ENCODE data around the gene FCGR2B.

Gene FCGR2B

DNA sequence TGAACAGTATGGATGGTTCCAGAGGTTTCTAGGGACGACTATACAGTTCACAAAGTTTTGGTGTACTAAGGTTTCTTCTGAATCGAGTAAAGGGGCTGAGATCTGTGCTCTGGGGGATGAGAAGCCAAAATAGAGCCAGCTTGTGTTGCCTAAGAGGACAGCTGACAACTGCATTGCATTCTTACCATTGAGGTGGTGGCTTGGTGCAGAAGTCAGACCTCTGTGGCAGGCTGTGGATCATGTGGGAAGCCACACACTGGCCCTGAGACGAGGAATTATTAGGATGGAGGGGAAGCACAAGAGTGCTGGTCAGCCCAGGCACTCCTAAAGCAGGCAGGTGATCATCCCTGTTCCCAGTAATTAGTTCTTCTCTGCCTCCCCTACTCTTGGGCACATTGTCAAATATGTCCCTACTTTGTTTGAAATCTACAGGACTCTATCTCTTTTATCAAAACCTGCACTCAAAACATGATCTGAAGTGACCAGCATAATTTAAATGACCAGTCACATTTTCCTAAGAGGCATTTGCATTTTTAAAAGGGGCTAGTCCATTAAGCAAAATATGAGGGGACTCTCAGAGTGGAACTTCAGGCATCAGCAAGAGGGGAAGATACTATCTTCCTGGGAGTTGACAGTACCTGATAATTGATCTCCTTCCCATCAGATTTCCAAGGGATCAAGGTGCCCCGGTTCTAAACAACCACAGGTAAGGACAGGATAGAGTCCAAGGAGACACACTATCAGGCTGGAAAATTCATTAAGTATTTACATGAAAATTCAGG lies 58.2 kb downstream of the FCGR2B start, which contains the start of gene FCRLB:
Gene FCRLB (plus strand): TSS at position 589 of the 782 bp plus-strand sequence. CDS start 1,129 bp downstream, outside the sequence.
- H2BK12ac ChIP-seq (ENCODE audit: low read length): no peak within 1 kb of the TSS
- no peak within 1 kb of the TSS for H2AK5ac ChIP-seq (ENCODE audit: low read depth, low read length)
- H2BK120ac ChIP-seq (ENCODE audit: low read depth, low read length): no peak within 1 kb of the TSS
- peaks cover 3 to 4% of the 10 kb centered on the region in 2 donors for H3K4me1 ChIP-seq (ENCODE audit: control insufficient read depth in 2 of 2, insufficient read depth in 1 of 2, low read depth in 1 of 2, low read length in 2 of 2)
- H2BK15ac ChIP-seq (ENCODE audit: low read length): no peak within 1 kb of the TSS
- H3K36me3 ChIP-seq (replicated peaks in 1 of 2; ENCODE audit: control insufficient read depth in 2 of 2, insufficient read depth in 2 of 2, low read length in 2 of 2): no peaks in the 10 kb centered on the region
- no peak within 1 kb of the TSS for H3K4me3 ChIP-seq (ENCODE audit: low read length in 2 of 2)
- H3K9ac ChIP-seq (ENCODE audit: low read depth, low read length, poor library complexity): no peak within 1 kb of the TSS
- peaks cover 0 to 53% (median 18%) of the 10 kb centered on the region in 3 experiments for H3K27me3 ChIP-seq (ENCODE audit: control insufficient read depth in 3 of 3, insufficient read depth in 3 of 3, low read depth in 1 of 3, low read length in 3 of 3)
- H3K9me3 ChIP-seq (replicated peaks in 1 of 2; ENCODE audit: control insufficient read depth in 2 of 2, insufficient read depth in 1 of 2, low read depth in 1 of 2, low read length in 2 of 2): no peaks in the 10 kb centered on the region
- WGBS, 2 donors (ENCODE audit: extremely low coverage in 2 of 2, insufficient read length in 2 of 2, insufficient replicate concordance in 1 of 2): no CpG with 5 or more reads among the region's 4 CpGs
- no peak within 1 kb of the TSS for H4K91ac ChIP-seq (ENCODE audit: low read depth, low read length, poor library complexity)
- no peak within 1 kb of the TSS for H3K27ac ChIP-seq (replicated peaks; ENCODE audit: low read length)
- no peak within 1 kb of the TSS for H3K14ac ChIP-seq (ENCODE audit: low read length)
- no peak within 1 kb of the TSS for H4K8ac ChIP-seq (ENCODE audit: low read depth, low read length)
- no peaks in the 10 kb centered on the region for H3K79me1 ChIP-seq (ENCODE audit: low read depth, low read length)
- no peak within 1 kb of the TSS for H2AFZ ChIP-seq (ENCODE audit: low read length)
- no peak for DNase-seq (ENCODE audit: low spot score)
- no peak within 1 kb of the TSS for H2BK5ac ChIP-seq (ENCODE audit: low read length)
- H3K18ac ChIP-seq (ENCODE audit: low read length): no peak within 1 kb of the TSS
- no peak within 1 kb of the TSS for H3K4ac ChIP-seq (ENCODE audit: low read length)
- H3K23ac ChIP-seq (ENCODE audit: low read depth, low read length, poor library complexity): peak within 1 kb of the TSS; percentile 22
- H3K4me2 ChIP-seq (ENCODE audit: insufficient read depth, low read length, poor library complexity, severe bottlenecking): no peak within 1 kb of the TSS

DNA sequence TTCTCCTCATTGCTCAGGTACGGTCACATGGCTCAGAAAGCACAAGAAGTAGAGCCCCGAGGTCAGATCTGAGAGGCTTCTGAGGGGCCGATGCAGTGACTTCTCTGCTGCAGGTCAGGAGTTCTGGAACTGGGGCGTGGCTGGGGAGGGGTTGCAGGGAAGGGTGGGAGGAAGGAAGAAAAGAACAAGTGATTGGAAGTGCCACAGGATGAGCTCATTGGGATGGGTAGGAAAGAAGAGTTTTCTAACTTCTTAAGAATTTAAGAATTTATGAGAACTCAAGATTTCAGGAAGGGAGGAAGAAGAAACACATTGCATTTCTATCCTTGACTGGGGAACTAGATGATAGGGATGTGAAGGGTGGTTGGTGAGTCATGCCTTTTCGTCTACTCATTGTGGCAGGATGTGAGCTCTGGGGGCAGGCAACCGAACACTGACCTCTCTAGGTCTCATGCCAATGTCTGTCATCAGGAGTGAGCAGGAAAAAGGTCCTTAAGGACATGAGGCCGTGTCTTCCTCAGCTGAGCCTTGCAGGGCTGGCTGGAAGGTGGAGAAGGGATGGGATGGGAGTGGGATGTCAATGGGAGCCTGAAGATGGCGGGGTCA lies 58.9 kb downstream of the FCGR2B start:
- Histone ChIP-seq H3K4me1 (ENCODE audit: control insufficient read depth in 2 of 2, insufficient read depth in 1 of 2, low read depth in 1 of 2, low read length in 2 of 2) (peaks cover 3 to 4% of the 10 kb centered on the region in 2 donors), H2AFZ (ENCODE audit: low read length) (no peak overlapping the region), H2BK12ac (ENCODE audit: low read length) (no peak overlapping the region), H3K14ac (ENCODE audit: low read length) (no peak overlapping the region), H3K36me3 (replicated peaks in 1 of 2; ENCODE audit: control insufficient read depth in 2 of 2, insufficient read depth in 2 of 2, low read length in 2 of 2) (no peaks in the 10 kb centered on the region), H3K79me1 (ENCODE audit: low read depth, low read length) (no peaks in the 10 kb centered on the region), H2BK5ac (ENCODE audit: low read length) (no peak overlapping the region), H3K9ac (ENCODE audit: low read depth, low read length, poor library complexity) (no peak overlapping the region), H3K27me3 (ENCODE audit: control insufficient read depth in 3 of 3, insufficient read depth in 3 of 3, low read depth in 1 of 3, low read length in 3 of 3) (peaks cover 0 to 51% (median 18%) of the 10 kb centered on the region in 3 experiments), H3K9me3 (replicated peaks in 1 of 2; ENCODE audit: control insufficient read depth in 2 of 2, insufficient read depth in 1 of 2, low read depth in 1 of 2, low read length in 2 of 2) (no peaks in the 10 kb centered on the region), H3K4me2 (ENCODE audit: insufficient read depth, low read length, poor library complexity, severe bottlenecking) (no peak overlapping the region), H3K18ac (ENCODE audit: low read length) (no peak overlapping the region), H3K23ac (ENCODE audit: low read depth, low read length, poor library complexity) (peak overlapping the region; percentile 22), H4K8ac (ENCODE audit: low read depth, low read length) (no peak overlapping the region), H3K4me3 (ENCODE audit: low read length in 2 of 2) (no peak overlapping the region), H2BK15ac (ENCODE audit: low read length) (no peak overlapping the region), H3K4ac (ENCODE audit: low read length) (no peak overlapping the region), H3K27ac (replicated peaks; ENCODE audit: low read length) (no peak overlapping the region), H2BK120ac (ENCODE audit: low read depth, low read length) (no peak overlapping the region), H2AK5ac (ENCODE audit: low read depth, low read length) (no peak overlapping the region), H4K91ac (ENCODE audit: low read depth, low read length, poor library complexity) (no peak overlapping the region)
- DNase-seq (ENCODE audit: low spot score): no peak
- no CpG with 5 or more reads among the region's 8 CpGs for WGBS, 2 donors (ENCODE audit: extremely low coverage in 2 of 2, insufficient read length in 2 of 2, insufficient replicate concordance in 1 of 2)

DNA sequence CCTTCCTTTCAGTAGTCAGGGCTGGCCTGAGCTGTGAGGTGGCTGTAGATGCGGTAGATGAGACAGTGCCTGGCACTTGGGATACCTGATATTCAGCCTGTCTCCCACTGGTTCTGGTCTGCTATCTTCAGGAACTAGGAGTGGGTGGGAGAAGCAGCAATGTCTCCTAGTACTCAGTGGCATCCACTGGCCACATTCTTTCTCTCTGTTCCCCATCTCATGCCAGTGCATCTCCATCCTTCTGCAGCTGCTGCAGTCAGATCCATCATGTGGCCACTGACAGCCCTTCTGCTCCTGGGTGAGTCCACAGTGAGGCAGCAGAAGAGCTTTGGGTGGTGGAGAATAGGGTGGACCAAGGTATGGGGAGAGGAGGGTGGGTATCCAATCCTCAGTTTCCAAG lies 59.5 kb downstream of the FCGR2B start:
- H4K91ac ChIP-seq (ENCODE audit: low read depth, low read length, poor library complexity): no peak overlapping the region
- no peak overlapping the region for H3K4me2 ChIP-seq (ENCODE audit: insufficient read depth, low read length, poor library complexity, severe bottlenecking)
- no peak overlapping the region for H3K27ac ChIP-seq (replicated peaks; ENCODE audit: low read length)
- H2BK15ac ChIP-seq (ENCODE audit: low read length): no peak overlapping the region
- no peak overlapping the region for H3K4me3 ChIP-seq (ENCODE audit: low read length in 2 of 2)
- no CpG with 5 or more reads among the region's 1 CpG for WGBS, 2 donors (ENCODE audit: extremely low coverage in 2 of 2, insufficient read length in 2 of 2, insufficient replicate concordance in 1 of 2)
- H3K79me1 ChIP-seq (ENCODE audit: low read depth, low read length): no peaks in the 10 kb centered on the region
- no peak overlapping the region for H3K9ac ChIP-seq (ENCODE audit: low read depth, low read length, poor library complexity)
- no peak overlapping the region for H2AFZ ChIP-seq (ENCODE audit: low read length)
- no peak overlapping the region for H2BK5ac ChIP-seq (ENCODE audit: low read length)
- no peak overlapping the region for H2BK120ac ChIP-seq (ENCODE audit: low read depth, low read length)
- no peak overlapping the region for H3K18ac ChIP-seq (ENCODE audit: low read length)
- H3K27me3 ChIP-seq (ENCODE audit: control insufficient read depth in 3 of 3, insufficient read depth in 3 of 3, low read depth in 1 of 3, low read length in 3 of 3): peaks cover 0 to 46% (median 18%) of the 10 kb centered on the region in 3 experiments
- peaks cover 3 to 4% of the 10 kb centered on the region in 2 donors for H3K4me1 ChIP-seq (ENCODE audit: control insufficient read depth in 2 of 2, insufficient read depth in 1 of 2, low read depth in 1 of 2, low read length in 2 of 2)
- no peaks in the 10 kb centered on the region for H3K9me3 ChIP-seq (replicated peaks in 1 of 2; ENCODE audit: control insufficient read depth in 2 of 2, insufficient read depth in 1 of 2, low read depth in 1 of 2, low read length in 2 of 2)
- H2AK5ac ChIP-seq (ENCODE audit: low read depth, low read length): no peak overlapping the region
- no peaks in the 10 kb centered on the region for H3K36me3 ChIP-seq (replicated peaks in 1 of 2; ENCODE audit: control insufficient read depth in 2 of 2, insufficient read depth in 2 of 2, low read length in 2 of 2)
- no peak overlapping the region for H2BK12ac ChIP-seq (ENCODE audit: low read length)
- H3K23ac ChIP-seq (ENCODE audit: low read depth, low read length, poor library complexity): no peak overlapping the region
- no peak overlapping the region for H3K14ac ChIP-seq (ENCODE audit: low read length)
- no peak overlapping the region for H4K8ac ChIP-seq (ENCODE audit: low read depth, low read length)
- no peak for DNase-seq (ENCODE audit: low spot score)
- H3K4ac ChIP-seq (ENCODE audit: low read length): no peak overlapping the region

DNA sequence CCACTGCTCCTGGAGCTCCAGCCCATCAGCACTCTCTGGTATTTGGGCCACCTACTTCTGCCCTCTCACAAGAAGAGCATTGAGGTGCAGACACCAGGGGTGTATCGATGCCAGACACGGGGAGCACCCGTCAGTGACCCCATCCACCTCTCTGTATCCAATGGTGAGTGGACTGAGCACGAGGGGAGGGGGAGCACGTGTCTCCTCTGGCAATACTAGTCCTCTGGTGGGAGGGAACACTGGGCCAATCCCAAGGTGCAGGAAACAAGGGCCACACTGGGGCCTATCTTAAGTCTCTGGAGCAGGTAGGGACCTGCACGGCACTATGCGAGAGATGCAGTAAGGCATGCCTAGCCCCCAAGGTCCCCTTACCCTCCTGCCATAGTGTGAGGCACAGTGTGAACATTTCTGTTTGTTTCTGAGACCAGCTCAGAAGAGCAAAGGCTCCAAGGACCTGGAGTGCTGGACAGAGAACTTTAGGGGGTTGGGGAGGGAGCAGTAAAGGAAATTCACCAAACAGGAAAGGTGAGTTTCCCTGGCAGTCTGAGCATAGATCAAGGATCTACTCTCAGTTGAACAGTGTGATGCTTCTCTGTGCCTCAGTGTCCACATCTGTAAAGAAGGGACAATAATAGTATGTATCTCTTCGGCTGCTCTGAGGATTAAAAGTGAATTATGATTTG lies 60.7 kb downstream of the FCGR2B start:
- H3K23ac ChIP-seq (ENCODE audit: low read depth, low read length, poor library complexity): no peak overlapping the region
- peaks cover 0 to 46% (median 18%) of the 10 kb centered on the region in 3 experiments for H3K27me3 ChIP-seq (ENCODE audit: control insufficient read depth in 3 of 3, insufficient read depth in 3 of 3, low read depth in 1 of 3, low read length in 3 of 3)
- H3K27ac ChIP-seq (replicated peaks; ENCODE audit: low read length): no peak overlapping the region
- H2BK120ac ChIP-seq (ENCODE audit: low read depth, low read length): no peak overlapping the region
- H3K9ac ChIP-seq (ENCODE audit: low read depth, low read length, poor library complexity): no peak overlapping the region
- no peak overlapping the region for H3K4ac ChIP-seq (ENCODE audit: low read length)
- no peak overlapping the region for H2AK5ac ChIP-seq (ENCODE audit: low read depth, low read length)
- no peak for DNase-seq (ENCODE audit: low spot score)
- no peak overlapping the region for H2BK15ac ChIP-seq (ENCODE audit: low read length)
- no peaks in the 10 kb centered on the region for H3K36me3 ChIP-seq (replicated peaks in 1 of 2; ENCODE audit: control insufficient read depth in 2 of 2, insufficient read depth in 2 of 2, low read length in 2 of 2)
- H3K9me3 ChIP-seq (replicated peaks in 1 of 2; ENCODE audit: control insufficient read depth in 2 of 2, insufficient read depth in 1 of 2, low read depth in 1 of 2, low read length in 2 of 2): no peaks in the 10 kb centered on the region
- peaks cover 3 to 4% of the 10 kb centered on the region in 2 donors for H3K4me1 ChIP-seq (ENCODE audit: control insufficient read depth in 2 of 2, insufficient read depth in 1 of 2, low read depth in 1 of 2, low read length in 2 of 2)
- H3K4me2 ChIP-seq (ENCODE audit: insufficient read depth, low read length, poor library complexity, severe bottlenecking): no peak overlapping the region
- H4K8ac ChIP-seq (ENCODE audit: low read depth, low read length): no peak overlapping the region
- H2AFZ ChIP-seq (ENCODE audit: low read length): no peak overlapping the region
- WGBS, 2 donors (ENCODE audit: extremely low coverage in 2 of 2, insufficient read length in 2 of 2, insufficient replicate concordance in 1 of 2): no CpG with 5 or more reads among the region's 8 CpGs
- peak overlapping the region in 1 of 2 donors; percentile 2 for H3K4me3 ChIP-seq (ENCODE audit: low read length in 2 of 2)
- no peak overlapping the region for H2BK12ac ChIP-seq (ENCODE audit: low read length)
- no peak overlapping the region for H3K14ac ChIP-seq (ENCODE audit: low read length)
- no peaks in the 10 kb centered on the region for H3K79me1 ChIP-seq (ENCODE audit: low read depth, low read length)
- H2BK5ac ChIP-seq (ENCODE audit: low read length): no peak overlapping the region
- H3K18ac ChIP-seq (ENCODE audit: low read length): no peak overlapping the region
- H4K91ac ChIP-seq (ENCODE audit: low read depth, low read length, poor library complexity): no peak overlapping the region

Data from neuronal stem cell (in vitro differentiated cells).